GM19395 (cell line): ENCODE measurements around the gene OVCH1.
"Not testable (repeated sequence)": the region's sequence is repeated elsewhere in the genome, so short reads cannot be mapped to it uniquely, and the experiment has no call there.

Experiments used
- ATAC-seq: cut with Tn5 transposase; IDR thresholded peaks from one replicate; pipeline ENCODE4 v1.9.1; 2021; ENCODE audit warnings: mild to moderate bottlenecking, moderate library complexity; ENCODE audit not compliant: unreplicated experiment

The OVCH1 gene

GRCh38 chr12:29499235-29499634, 1.7 kb upstream of the OVCH1 start:
- ATAC-seq, result no peak

DNA sequence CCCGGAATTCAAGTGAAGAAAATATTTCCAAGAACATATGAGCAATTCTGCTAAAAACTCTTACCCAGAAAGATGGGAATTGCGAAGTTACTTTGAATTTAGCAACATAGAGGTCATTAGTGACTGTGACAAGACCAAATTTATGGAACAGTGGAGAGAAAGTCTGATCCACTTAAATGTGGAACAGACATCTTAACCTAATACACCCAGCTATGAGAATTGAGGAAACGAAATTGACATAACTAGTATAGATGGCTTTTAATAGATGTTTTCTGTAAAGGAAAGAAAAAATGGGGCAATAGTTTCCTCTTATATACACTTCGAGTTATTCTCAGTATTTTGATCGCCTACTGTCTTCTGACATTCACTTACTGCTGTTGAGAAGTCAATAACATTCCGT, 4.6 kb downstream of the OVCH1 start:
- ATAC-seq, result no peak

- ATAC-seq, result no peak
Observed at GRCh38 chr12:29486972-29487371, 10.5 kb downstream of the OVCH1 start.

- no peak for ATAC-seq
Observed at GRCh38 chr12:29463198-29463597, 34.3 kb downstream of the OVCH1 start.

- ATAC-seq, result no peak
Observed at GRCh38 chr12:29460082-29460481, 37.4 kb downstream of the OVCH1 start.

DNA sequence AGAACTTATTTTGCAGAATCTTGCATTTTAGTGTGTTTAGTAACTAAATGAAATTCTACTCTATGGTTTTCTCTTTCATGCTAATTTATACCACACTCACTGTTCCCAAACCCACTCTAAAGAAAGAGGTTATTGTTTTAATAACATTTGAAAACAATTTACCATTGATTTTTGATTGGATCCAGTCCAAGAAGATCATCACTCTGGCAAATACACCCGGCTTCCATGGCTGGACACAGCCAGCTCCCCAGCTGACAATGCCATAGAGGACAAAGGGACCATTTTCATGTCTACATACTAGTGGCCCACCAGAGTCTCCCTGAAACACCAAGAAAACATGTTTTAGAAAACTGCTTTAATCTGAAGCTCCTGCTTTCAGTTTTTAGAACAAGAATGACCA, 42.4 kb downstream of the OVCH1 start:
- ATAC-seq, result no peak

- no peak for ATAC-seq
Observed at GRCh38 chr12:29451888-29452287, 45.6 kb downstream of the OVCH1 start.

DNA sequence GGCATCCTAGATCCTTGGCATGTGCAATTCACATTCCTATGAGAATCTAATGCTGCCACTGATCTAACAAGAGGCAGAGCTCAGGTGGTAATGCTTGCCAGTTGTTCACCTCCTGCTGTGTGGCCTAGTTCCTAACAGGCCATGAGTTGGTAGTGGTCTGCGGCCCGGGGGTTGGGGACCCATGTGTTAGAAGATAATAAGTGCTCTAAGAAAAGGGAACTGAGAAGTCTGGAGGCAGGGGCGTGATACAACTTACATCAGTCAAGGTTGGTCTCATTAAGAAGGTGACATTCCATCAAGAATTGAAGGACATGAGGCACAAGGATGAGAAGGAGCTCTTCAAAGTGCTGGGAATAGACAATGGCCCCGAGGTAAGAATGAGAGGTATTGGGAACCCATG, 49.3 kb downstream of the OVCH1 start:
- no peak for ATAC-seq

DNA sequence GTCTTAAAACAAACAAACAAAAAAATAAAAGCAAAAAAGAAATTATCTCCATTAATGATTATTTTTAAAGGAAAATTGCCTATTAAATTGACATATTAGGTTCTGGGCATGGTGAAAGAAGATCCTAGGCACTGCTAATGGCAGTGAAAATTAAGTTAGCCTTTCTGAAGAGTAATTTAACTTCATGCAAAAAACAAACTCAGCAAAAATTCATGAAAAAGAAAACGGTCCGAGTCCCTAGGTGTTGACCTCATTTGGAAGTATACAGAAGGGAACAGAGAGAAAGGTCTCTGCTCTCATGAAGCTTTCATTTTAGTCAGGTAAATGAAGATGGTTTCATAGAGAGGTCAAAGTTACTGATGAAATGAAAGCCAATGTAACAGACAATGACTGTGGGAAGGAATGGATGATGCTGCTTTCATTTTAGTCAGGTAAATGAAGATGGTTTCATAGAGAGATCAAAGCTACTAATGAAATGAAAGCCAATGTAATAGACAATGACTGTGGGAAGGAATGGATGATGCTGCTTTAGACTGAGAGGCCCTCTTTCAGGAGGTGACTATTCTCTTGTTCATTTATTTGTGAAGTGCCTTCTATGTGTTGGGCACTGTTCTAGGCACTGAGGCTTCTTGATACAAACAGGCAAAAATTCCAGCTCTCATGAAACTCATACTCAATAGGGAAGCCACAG, 50.1 kb downstream of the OVCH1 start:
- ATAC-seq, result no peak

DNA sequence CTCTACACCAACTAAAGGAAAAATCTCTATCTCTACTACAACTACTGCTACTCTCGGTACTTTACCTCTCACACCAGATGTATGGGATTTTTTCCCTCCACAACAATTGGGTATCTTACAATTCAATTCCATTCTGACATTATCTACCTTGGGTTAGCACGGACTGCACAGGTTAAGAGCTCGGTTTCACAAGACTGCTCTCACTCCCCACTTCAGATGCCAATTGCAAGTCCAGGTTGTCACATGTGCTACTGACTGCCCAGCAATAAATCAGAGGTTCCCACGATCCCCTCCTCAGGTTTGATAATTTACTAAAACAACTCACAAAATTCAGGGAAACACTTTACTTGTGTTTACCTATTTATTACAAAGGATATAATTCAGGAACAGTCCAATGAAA, 58.0 kb downstream of the OVCH1 start:
- no peak for ATAC-seq

GRCh38 chr12:29438752-29439408, 58.6 kb downstream of the OVCH1 start:
- no peak for ATAC-seq

GRCh38 chr12:29437575-29437974, 59.9 kb downstream of the OVCH1 start:
- ATAC-seq, result no peak

DNA sequence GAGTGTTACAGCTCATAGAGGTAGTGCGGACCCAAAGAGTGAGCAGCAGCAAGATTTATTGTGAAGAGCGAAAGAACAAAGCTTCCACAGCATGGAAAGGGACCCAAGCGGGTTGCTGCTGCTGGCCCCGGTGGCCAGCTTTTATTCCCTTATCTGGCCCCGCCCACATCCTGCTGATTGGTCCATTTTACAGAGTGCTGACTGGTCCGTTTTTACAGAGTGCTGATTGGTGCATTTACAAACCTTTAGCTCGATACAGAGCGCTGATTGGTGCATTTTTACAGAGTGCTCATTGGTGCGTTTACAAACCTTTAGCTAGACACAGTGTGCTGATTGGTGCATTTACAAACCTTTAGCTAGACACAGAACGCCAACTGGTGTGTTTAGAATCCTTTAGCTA, 60.7 kb downstream of the OVCH1 start:
- not testable (repeated sequence) for ATAC-seq

DNA sequence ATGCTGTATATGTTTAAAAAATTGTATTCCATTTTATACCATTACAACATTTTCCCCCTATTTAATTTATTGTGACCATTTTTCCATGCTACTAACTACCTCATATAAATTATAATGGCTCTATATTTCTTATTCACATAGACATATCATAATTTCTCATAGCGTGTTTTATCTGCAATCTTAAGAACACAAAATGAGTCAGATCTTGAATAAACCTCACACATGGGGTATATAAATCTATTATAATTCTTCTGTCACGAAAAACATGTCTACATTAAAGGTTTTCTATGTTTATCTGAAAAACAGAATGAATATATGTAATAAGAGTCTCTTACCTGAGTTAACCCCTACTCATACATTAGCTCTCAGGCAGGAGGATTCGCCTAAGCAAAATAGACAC, 66.0 kb downstream of the OVCH1 start:
- ATAC-seq, result no peak

GRCh38 chr12:29430716-29431044, 66.8 kb downstream of the OVCH1 start:
- no peak for ATAC-seq

GRCh38 chr12:29429999-29430715, 67.3 kb downstream of the OVCH1 start:
- ATAC-seq, result no peak

- peak; percentile 46 for ATAC-seq
Observed at GRCh38 chr12:29428633-29429032, 68.9 kb downstream of the OVCH1 start.

DNA sequence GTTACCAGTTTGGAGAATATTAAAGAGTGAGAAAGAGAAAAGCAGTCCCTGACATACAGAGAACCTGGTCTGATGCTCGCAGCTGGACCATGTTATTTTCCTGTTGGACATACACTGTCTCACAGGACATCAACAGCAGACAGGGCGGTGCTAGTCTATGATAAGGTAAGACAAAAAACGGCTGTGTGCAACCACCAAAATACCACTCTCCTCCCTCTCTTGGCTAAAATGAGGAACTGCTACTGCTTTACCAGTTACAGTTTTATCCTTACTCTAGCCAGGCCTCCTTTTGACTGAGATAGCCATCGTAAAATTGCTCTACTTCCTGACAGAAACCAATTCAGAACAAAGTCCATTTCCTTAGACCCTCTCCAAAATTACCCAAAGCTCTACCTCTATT, 69.5 kb downstream of the OVCH1 start:
- ATAC-seq, result peak; percentile 98

DNA sequence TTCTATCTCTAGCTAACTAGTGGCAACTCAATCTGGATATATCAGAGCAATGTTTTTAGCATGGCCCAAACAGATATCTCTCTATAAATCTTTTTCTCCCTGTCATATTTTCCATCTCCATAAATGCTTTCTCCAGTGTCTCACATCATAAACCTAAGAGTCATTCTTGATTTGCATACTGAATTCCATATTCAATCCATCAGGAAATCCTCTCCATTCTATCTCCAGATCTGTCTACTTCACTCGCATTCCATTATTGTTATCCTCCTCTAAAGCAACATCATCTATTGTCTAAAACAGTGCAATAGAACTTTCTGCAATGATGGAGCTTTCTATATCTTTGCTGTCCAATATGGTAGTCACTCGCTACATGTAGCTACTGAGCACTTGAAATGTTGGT, 71.0 kb downstream of the OVCH1 start:
- no peak for ATAC-seq

GRCh38 chr12:29425722-29426121, 71.8 kb downstream of the OVCH1 start:
- ATAC-seq, result no peak

DNA sequence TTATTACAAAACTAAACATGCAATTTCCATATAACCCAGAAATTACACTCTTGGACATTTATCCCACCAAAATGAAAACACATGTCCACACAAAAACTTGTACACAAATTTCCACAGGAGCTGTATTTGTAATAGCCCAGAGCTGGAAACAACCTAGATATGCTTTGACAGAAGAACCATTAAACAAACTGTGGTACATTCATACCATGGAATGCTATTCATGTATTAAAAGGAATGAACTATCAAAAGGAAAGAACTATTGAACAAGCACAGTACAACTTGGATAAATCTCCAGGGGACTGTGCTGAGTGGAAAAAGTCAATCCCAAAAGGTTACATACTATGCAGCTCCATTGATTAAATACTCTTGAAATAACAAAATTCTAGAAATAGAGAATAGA, 80.7 kb downstream of the OVCH1 start:
- no peak for ATAC-seq

DNA sequence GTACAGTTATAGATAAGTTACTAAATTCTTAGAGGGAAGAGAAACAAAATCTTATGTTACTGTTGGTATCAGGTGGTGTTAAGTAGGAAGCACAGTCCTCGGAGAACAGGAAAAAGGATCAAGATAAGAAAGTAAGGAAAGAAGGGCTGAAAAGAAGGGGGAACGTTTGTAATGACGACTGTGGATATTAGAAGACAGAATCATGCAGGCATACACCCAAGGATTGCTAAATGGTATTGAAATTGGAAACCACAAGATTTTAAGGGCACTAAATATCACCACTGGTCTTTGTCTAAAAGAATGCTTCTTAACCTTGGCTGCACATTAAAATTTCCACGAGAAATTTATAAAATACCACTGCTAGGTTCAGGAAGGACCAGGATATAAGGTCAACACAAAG, 82.4 kb downstream of the OVCH1 start:
- no peak for ATAC-seq
